H9 (cell line): ENCODE results near the gene CTAG1B. TPM values are rescaled to one million over a fixed set of nuclear protein-coding genes. Genes with fewer than 3 reads are reported as not detected.

Experiments used
- DNase-seq: peaks from one replicate; pipeline ENCODE4 v3.0.0-alpha.2; 2017
- H2AFZ ChIP-seq: one replicate; pipeline ENCODE4 v1.6.1; 2013; ENCODE audit warnings: mild to moderate bottlenecking, low read length, control low read depth, moderate library complexity
- H2AK5ac ChIP-seq: 2 replicates; pipeline ENCODE4 v1.6.1; 2013; ENCODE audit warnings: low read length, control low read depth, mixed read lengths; ENCODE audit not compliant: insufficient read length
- H2BK120ac ChIP-seq: one replicate; pipeline ENCODE4 v1.6.1; 2013; ENCODE audit warnings: low read depth, mild to moderate bottlenecking, low read length, control low read depth, inconsistent platforms; ENCODE audit not compliant: poor library complexity, severe bottlenecking
- H2BK12ac ChIP-seq: 2 replicates; pipeline ENCODE4 v1.6.1; 2013; ENCODE audit warnings: low read length, control low read depth, mixed read lengths, low read depth; ENCODE audit not compliant: insufficient read length
- H2BK15ac ChIP-seq: 2 replicates; pipeline ENCODE4 v1.6.1; 2013; ENCODE audit warnings: low read depth, low read length, control low read depth
- H2BK20ac ChIP-seq: one replicate; pipeline ENCODE4 v1.6.1; 2013; ENCODE audit warnings: low read depth, mild to moderate bottlenecking, low read length, control low read depth, inconsistent platforms; ENCODE audit not compliant: poor library complexity, severe bottlenecking
- H2BK5ac ChIP-seq: 2 replicates; pipeline ENCODE4 v1.6.1; 2013; ENCODE audit warnings: low read length, control low read depth, mixed read lengths; ENCODE audit not compliant: insufficient read length
- H3K14ac ChIP-seq: 2 replicates; pipeline ENCODE4 v1.6.1; 2013; ENCODE audit warnings: low read length, control low read depth; ENCODE audit not compliant: insufficient read depth
- H3K18ac ChIP-seq: 2 replicates; pipeline ENCODE4 v1.6.1; 2013; ENCODE audit warnings: low read depth, mild to moderate bottlenecking, mixed read lengths, low read length, control low read depth; ENCODE audit not compliant: insufficient read length
- H3K23ac ChIP-seq: 2 replicates; pipeline ENCODE4 v1.6.1; 2013; ENCODE audit warnings: low read length, control low read depth, mixed read lengths, low read depth; ENCODE audit not compliant: insufficient read length
- H3K23me2 ChIP-seq: 2 replicates; pipeline ENCODE4 v1.6.1; 2013; ENCODE audit warnings: low read depth, mild to moderate bottlenecking, mixed read lengths, low read length, control low read depth; ENCODE audit not compliant: insufficient read length, poor library complexity, severe bottlenecking
- H3K27ac ChIP-seq: 2 replicates; pipeline ENCODE4 v1.5.1; 2013; ENCODE audit warnings: low read length, control low read depth, mixed read lengths, low read depth; ENCODE audit not compliant: insufficient read length
- H3K27me3 ChIP-seq: 2 replicates; pipeline ENCODE4 v1.6.1; 2013; ENCODE audit warnings: low read length, control low read depth, inconsistent platforms; ENCODE audit not compliant: insufficient read depth
- H3K4ac ChIP-seq: 2 replicates; pipeline ENCODE4 v1.6.1; 2013; ENCODE audit warnings: low read depth, mild to moderate bottlenecking, control low read depth, inconsistent platforms, low read length, moderate library complexity
- H3K4me1 ChIP-seq: 2 replicates; pipeline ENCODE4 v1.6.1; 2013; ENCODE audit warnings: low read length, control low read depth, inconsistent platforms; ENCODE audit not compliant: insufficient read depth
- H3K4me2 ChIP-seq: 2 replicates; pipeline ENCODE4 v1.6.1; 2013; ENCODE audit warnings: low read length, control low read depth, mixed read lengths; ENCODE audit not compliant: insufficient read length, insufficient read depth
- H3K56ac ChIP-seq: 2 replicates; pipeline ENCODE4 v1.6.1; 2013; ENCODE audit warnings: low read depth, mild to moderate bottlenecking, mixed read lengths, low read length, control low read depth; ENCODE audit not compliant: insufficient read length
- H3K79me1 ChIP-seq: 2 replicates; pipeline ENCODE4 v1.6.1; 2013; ENCODE audit warnings: low read depth, mild to moderate bottlenecking, moderate library complexity, low read length, control low read depth, inconsistent platforms; ENCODE audit not compliant: insufficient read depth, poor library complexity, severe bottlenecking
- H3K79me2 ChIP-seq: 2 replicates; pipeline ENCODE4 v1.6.1; 2013; ENCODE audit warnings: low read length, control low read depth, inconsistent platforms; ENCODE audit not compliant: insufficient read depth
- H3K9ac ChIP-seq: 2 replicates; pipeline ENCODE4 v1.6.1; 2013; ENCODE audit warnings: low read length, control low read depth, mixed read lengths; ENCODE audit not compliant: insufficient read length; ENCODE audit errors: extremely low read depth
- H3K9me3 ChIP-seq: one replicate; pipeline ENCODE4 v1.6.1; 2013; ENCODE audit warnings: low read depth, low read length, inconsistent platforms; ENCODE audit not compliant: control insufficient read depth
- H3T11ph ChIP-seq: one replicate; pipeline ENCODE4 v1.6.1; 2013; ENCODE audit warnings: mild to moderate bottlenecking, low read length, control low read depth, inconsistent platforms
- H4K20me1 ChIP-seq: one replicate; pipeline ENCODE4 v1.6.1; 2013; ENCODE audit not compliant: control insufficient read depth, insufficient read length, insufficient read depth
- H4K5ac ChIP-seq: 2 replicates; pipeline ENCODE4 v1.6.1; 2013; ENCODE audit warnings: low read depth, mild to moderate bottlenecking, mixed read lengths, low read length, control low read depth; ENCODE audit not compliant: insufficient read length
- H4K8ac ChIP-seq: replicated peaks from 2 replicates; pipeline ENCODE4 v1.6.1; 2013; ENCODE audit warnings: low read length, control low read depth, mixed read lengths, low read depth; ENCODE audit not compliant: insufficient read length
- H4K91ac ChIP-seq: 2 replicates; pipeline ENCODE4 v1.6.1; 2013; ENCODE audit warnings: low read depth, mild to moderate bottlenecking, moderate library complexity, mixed read lengths, low read length, control low read depth; ENCODE audit not compliant: insufficient read length
- H3K27ac Mint-ChIP-seq, 3 experiments: 2 replicates in 2 of 3; 3 replicates in 1 of 3; pipeline ENCODE4 v1.8.0; 2020 to 2021; ENCODE audit warnings: mixed read lengths in 3 of 3, mild to moderate bottlenecking in 1 of 3, moderate library complexity in 1 of 3
- H3K27me3 Mint-ChIP-seq: 2 replicates; pipeline ENCODE4 v1.8.0; 2021; ENCODE audit warnings: low read depth, mild to moderate bottlenecking, moderate library complexity, mixed read lengths
- H3K36me3 Mint-ChIP-seq, 3 experiments: 2 replicates in 2 of 3; 3 replicates in 1 of 3; pipeline ENCODE4 v1.8.0; 2020 to 2021; ENCODE audit warnings: low read depth in 3 of 3, mixed read lengths in 3 of 3; ENCODE audit not compliant: insufficient read depth in 1 of 3
- H3K4me1 Mint-ChIP-seq, 2 experiments: 2 replicates each; pipeline ENCODE4 v1.8.0; 2020; ENCODE audit warnings: mixed read lengths in 2 of 2
- H3K4me3 Mint-ChIP-seq, 2 experiments: 2 replicates in 1 of 2; 3 replicates in 1 of 2; pipeline ENCODE4 v1.8.0; 2020 to 2021; ENCODE audit warnings: mild to moderate bottlenecking in 2 of 2, mixed read lengths in 2 of 2, moderate library complexity in 1 of 2
- H3K9me3 Mint-ChIP-seq, 2 experiments: 2 replicates in 1 of 2; 3 replicates in 1 of 2; pipeline ENCODE4 v1.8.0; 2020; ENCODE audit warnings: mild to moderate bottlenecking in 2 of 2, mixed read lengths in 2 of 2, moderate library complexity in 1 of 2
- WGBS: extraction: QIAGEN DNeasy Blood & Tissue Kit; methylation state at CpG from one replicate; pipeline ENCODE4 v1.1.7; 2013; ENCODE audit warnings: missing lambda C conversion rate, low lambda C conversion rate, mixed read lengths; ENCODE audit not compliant: insufficient read length; ENCODE audit errors: extremely low coverage; 5-methylcytosine and 5-hydroxymethylcytosine counted together
- total RNA-seq: library from RNA; stranded (reverse); gene quantifications from 2 replicates; pipeline ENCODE4 v1.2.1, GENCODE V29; 2021
- TF ChIP-seq, protein P1 (sequence below): fragments of 200-600 bp; sonication (generic); conservative IDR thresholded peaks from 3 replicates; pipeline ENCODE4 v1.8.0; 2021; ENCODE audit warnings: antibody characterized with exemption, mild to moderate bottlenecking

The CTAG1B gene
- total RNA-seq, 1 experiment from 2014 or later: not detected

GRCh38 chrX:154598656-154599055, 20.4 kb downstream of the CTAG1B start:
- peaks cover 80 to 84% of the 10 kb centered on the region in 2 experiments for H3K9me3 Mint-ChIP-seq
- Histone ChIP-seq H3K23ac (no peak overlapping the region), H4K5ac (no peak overlapping the region), H3K79me1 (no peaks in the 10 kb centered on the region), H4K8ac (no peak overlapping the region), H3K23me2 (no peaks in the 10 kb centered on the region), H3K4me1 (no peaks in the 10 kb centered on the region), H2AK5ac (no peak overlapping the region), H3K27ac (no peak overlapping the region), H3K4ac (no peak overlapping the region), H2AFZ (no peak overlapping the region), H2BK120ac (no peak overlapping the region), H2BK12ac (no peak overlapping the region), H3K18ac (no peak overlapping the region), H3K56ac (no peak overlapping the region), H3K9ac (no peak overlapping the region), H3K27me3 (no peaks in the 10 kb centered on the region), H2BK5ac (no peak overlapping the region), H3K79me2 (no peaks in the 10 kb centered on the region), H2BK20ac (no peak overlapping the region), H4K91ac (no peak overlapping the region), H3K9me3 (peaks cover 69% of the 10 kb centered on the region), H3K14ac (no peak overlapping the region), H3T11ph (no peak overlapping the region), H3K4me2 (no peak overlapping the region), H4K20me1 (no peaks in the 10 kb centered on the region), H2BK15ac (no peak overlapping the region)
- WGBS: no CpG with 5 or more reads among the region's 8 CpGs
- TF ChIP-seq, protein P1, sequence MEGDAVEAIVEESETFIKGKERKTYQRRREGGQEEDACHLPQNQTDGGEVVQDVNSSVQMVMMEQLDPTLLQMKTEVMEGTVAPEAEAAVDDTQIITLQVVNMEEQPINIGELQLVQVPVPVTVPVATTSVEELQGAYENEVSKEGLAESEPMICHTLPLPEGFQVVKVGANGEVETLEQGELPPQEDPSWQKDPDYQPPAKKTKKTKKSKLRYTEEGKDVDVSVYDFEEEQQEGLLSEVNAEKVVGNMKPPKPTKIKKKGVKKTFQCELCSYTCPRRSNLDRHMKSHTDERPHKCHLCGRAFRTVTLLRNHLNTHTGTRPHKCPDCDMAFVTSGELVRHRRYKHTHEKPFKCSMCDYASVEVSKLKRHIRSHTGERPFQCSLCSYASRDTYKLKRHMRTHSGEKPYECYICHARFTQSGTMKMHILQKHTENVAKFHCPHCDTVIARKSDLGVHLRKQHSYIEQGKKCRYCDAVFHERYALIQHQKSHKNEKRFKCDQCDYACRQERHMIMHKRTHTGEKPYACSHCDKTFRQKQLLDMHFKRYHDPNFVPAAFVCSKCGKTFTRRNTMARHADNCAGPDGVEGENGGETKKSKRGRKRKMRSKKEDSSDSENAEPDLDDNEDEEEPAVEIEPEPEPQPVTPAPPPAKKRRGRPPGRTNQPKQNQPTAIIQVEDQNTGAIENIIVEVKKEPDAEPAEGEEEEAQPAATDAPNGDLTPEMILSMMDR: no peak
- H3K4me1 Mint-ChIP-seq: peaks cover 14 to 22% of the 10 kb centered on the region in 2 experiments
- no peak overlapping the region for H3K4me3 Mint-ChIP-seq
- H3K27ac Mint-ChIP-seq: peak overlapping the region in 1 of 3 experiments; percentile 91; a peak in 1 of 7 replicates
- peaks cover 5% of the 10 kb centered on the region for H3K27me3 Mint-ChIP-seq
- peaks cover 21 to 23% (median 21%) of the 10 kb centered on the region in 3 experiments for H3K36me3 Mint-ChIP-seq
- no peak for DNase-seq
